HUES48 (cell line): Measurements from ENCODE around the gene FAU.

Source experiments
- H3K27ac ChIP-seq: one replicate; pipeline ENCODE4 v1.7.0; 2013; ENCODE audit warnings: low read depth, low read length, inconsistent platforms
- H3K27me3 ChIP-seq: 2 replicates; pipeline ENCODE4 v1.6.1; 2013; ENCODE audit warnings: mild to moderate bottlenecking, low read length; ENCODE audit not compliant: control insufficient read depth, insufficient read depth
- H3K36me3 ChIP-seq: 2 replicates; pipeline ENCODE4 v1.6.1; 2013; ENCODE audit warnings: low read length; ENCODE audit not compliant: control insufficient read depth, insufficient read depth
- H3K4me1 ChIP-seq: 2 replicates; pipeline ENCODE4 v1.6.1; 2013; ENCODE audit warnings: mild to moderate bottlenecking, low read length; ENCODE audit not compliant: control insufficient read depth, insufficient read depth
- H3K4me3 ChIP-seq: 2 replicates; pipeline ENCODE4 v1.5.1; 2013; ENCODE audit warnings: mild to moderate bottlenecking, low read depth, low read length
- H3K9ac ChIP-seq: 2 replicates; pipeline ENCODE4 v1.6.1; 2013; ENCODE audit warnings: mild to moderate bottlenecking, low read depth, low read length, moderate library complexity
- H3K9me3 ChIP-seq: 2 replicates; pipeline ENCODE4 v1.6.1; 2013; ENCODE audit warnings: low read length; ENCODE audit not compliant: control insufficient read depth, insufficient read depth

FAU gene

DNA sequence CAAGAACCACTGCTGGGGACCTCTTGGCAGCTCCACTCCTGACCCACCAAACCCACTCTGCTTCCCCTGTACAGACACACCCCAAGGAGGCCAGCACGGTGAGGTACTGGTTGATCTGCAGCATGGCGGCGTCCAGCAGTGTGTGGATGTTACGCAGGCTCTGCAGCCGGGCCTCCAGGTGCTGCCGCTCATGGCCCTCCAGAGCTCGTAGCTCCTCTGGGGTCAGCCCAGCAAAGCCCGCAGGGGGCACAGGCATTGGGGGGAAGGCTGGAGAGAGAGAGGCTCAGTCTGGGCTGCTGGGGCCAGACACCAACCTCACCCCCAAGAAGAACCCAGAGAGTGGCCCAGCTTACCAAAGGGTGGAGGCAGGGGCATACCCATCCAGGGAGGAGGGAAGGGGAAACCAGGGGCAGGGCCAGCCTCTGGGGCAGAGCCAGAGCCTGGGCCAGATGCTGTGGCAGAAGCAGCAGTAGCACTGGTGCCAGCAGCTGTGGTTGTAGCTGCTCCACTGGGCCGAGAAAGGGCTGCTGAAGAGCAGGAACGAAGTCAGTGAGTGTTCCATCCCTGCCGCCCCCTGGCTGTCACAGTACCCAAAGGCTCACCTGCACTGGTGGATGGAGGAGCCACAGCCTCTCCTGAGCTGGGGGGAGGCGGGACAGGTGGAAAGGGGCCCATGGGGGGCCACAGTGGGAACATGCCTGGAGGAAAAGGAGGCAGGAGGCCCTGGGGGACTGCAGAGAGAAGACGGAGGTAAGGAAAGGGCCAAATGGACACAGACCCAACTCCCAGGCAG is 7.9 kb upstream of the FAU start:
- peaks cover 5% of the 10 kb centered on the region; the same call in 1 of the 2 replicates for H3K4me1 ChIP-seq
- no peak overlapping the region for H3K4me3 ChIP-seq
- no peak overlapping the region for H3K27ac ChIP-seq
- H3K9me3 ChIP-seq, result no peaks in the 10 kb centered on the region
- H3K27me3 ChIP-seq, result no peaks in the 10 kb centered on the region
- peaks cover 79% of the 10 kb centered on the region for H3K36me3 ChIP-seq
- H3K9ac ChIP-seq, result no peak overlapping the region

- Histone ChIP-seq H3K4me3 (no peak overlapping the region), H3K27me3 (no peaks in the 10 kb centered on the region), H3K36me3 (peaks cover 88% of the 10 kb centered on the region), H3K4me1 (peaks cover 5% of the 10 kb centered on the region; the same call in 1 of the 2 replicates), H3K27ac (no peak overlapping the region), H3K9ac (no peak overlapping the region), H3K9me3 (no peaks in the 10 kb centered on the region)
Measured at GRCh38 chr11:65128182-65129145, 6.5 kb upstream of the FAU start.

GRCh38 chr11:65127473-65128181 is 5.7 kb upstream of the FAU start:
- Histone ChIP-seq H3K9me3 (no peaks in the 10 kb centered on the region), H3K27ac (no peak overlapping the region), H3K4me1 (no peaks in the 10 kb centered on the region), H3K9ac (no peak overlapping the region), H3K27me3 (no peaks in the 10 kb centered on the region), H3K4me3 (no peak overlapping the region), H3K36me3 (peaks cover 83% of the 10 kb centered on the region)

DNA sequence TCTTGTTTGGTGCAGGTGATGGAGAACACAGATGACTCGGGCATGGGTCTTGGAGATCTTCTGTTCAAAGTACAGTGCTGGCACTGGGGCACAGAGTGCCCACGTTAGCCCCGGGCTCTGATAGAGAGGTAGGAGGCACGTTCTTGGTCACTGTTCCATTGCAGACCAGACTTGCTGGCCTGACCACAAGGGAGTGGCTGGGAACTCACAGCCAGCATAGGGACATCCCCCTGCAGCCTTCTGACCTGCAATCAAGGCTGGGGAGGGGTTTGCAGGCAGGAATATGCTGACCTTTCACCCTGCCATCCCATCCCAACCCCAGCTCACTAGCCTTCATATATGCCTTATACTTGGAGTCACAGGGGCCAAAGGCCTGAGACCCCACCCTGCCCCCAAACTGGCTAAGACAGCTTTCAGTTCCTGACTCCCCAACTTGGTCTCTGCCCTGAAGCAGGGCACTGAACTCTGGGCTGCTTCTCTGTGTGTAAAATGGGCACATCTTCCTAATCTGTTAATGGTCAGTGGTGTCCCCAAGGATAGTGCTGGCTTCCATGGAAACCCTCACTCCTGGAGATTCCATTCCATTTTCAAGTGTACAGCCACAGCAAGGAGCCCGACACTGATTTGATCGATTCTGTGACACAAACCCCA is 4.8 kb upstream of the FAU start:
- Histone ChIP-seq H3K36me3 (peaks cover 75% of the 10 kb centered on the region), H3K4me1 (no peaks in the 10 kb centered on the region)

DNA sequence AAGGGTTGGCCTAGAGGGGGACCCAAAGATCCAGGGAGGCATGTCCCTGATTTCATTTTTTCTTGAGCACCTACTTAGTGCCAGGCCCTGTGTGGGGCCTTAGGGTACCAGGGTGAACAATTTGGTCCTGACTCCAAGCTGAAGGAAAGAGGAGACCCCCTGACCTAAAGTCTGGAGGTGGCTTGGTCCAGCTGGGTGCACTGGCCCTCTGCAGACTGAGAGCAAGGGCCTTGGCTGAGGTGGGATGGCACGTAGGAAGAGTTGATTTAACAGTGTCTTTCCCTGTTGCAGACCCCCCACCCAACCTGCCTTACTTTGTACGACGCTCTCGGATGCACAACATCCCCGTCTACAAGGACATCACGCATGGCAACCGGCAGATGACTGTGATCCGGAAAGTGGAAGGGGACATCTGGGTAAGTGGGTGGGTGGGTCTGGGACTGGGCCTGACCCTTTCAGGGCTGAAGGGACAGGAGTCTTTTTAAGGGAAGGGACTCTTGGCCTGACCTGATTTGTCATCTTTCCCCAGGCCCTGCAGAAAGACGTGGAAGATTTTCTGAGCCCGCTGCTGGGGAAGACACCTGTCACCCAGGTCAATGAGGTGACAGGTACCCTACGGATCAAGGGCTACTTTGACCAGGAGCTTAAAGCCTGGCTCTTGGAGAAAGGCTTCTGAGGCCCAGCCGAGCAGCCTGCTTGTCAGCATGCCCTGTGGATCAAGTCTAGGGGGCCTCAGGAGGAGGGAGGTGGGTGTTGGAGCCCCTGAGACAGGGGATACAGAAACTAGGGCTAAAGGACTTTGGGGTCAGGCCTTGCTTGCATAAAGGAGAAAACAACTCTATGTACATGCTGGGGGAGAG is 3.5 kb upstream of the FAU start:
- Histone ChIP-seq H3K4me3 (no peak overlapping the region), H3K9ac (no peak overlapping the region), H3K36me3 (peaks cover 72% of the 10 kb centered on the region), H3K27me3 (no peaks in the 10 kb centered on the region), H3K4me1 (peaks cover 5% of the 10 kb centered on the region), H3K27ac (no peak overlapping the region), H3K9me3 (no peaks in the 10 kb centered on the region)

More for the DNA sequence above, 4.8 kb upstream of the FAU start:
- no peak overlapping the region for H3K9ac ChIP-seq
- H3K9me3 ChIP-seq, result no peaks in the 10 kb centered on the region
- no peak overlapping the region for H3K4me3 ChIP-seq
- H3K27ac ChIP-seq, result no peak overlapping the region
- no peaks in the 10 kb centered on the region for H3K27me3 ChIP-seq

- Histone ChIP-seq H3K9me3 (no peaks in the 10 kb centered on the region), H3K36me3 (peaks cover 72% of the 10 kb centered on the region)
Measured at GRCh38 chr11:65124480-65125196, 2.7 kb upstream of the FAU start.

GRCh38 chr11:65121447-65121864 is 478 bp downstream of the FAU start:
- H3K4me1 ChIP-seq, result peaks cover 6% of the 10 kb centered on the region
- peaks cover 56% of the 10 kb centered on the region for H3K36me3 ChIP-seq
- H3K9ac ChIP-seq, result peak overlapping the region; percentile 94
- H3K27me3 ChIP-seq, result no peaks in the 10 kb centered on the region
- no peaks in the 10 kb centered on the region for H3K9me3 ChIP-seq
- H3K4me3 ChIP-seq, result peak overlapping the region; percentile 84
- H3K27ac ChIP-seq, result peak overlapping the region; percentile 79

More at GRCh38 chr11:65124480-65125196, 2.7 kb upstream of the FAU start:
- no peak overlapping the region for H3K27ac ChIP-seq
- no peak overlapping the region for H3K4me3 ChIP-seq
- no peak overlapping the region for H3K9ac ChIP-seq
- H3K4me1 ChIP-seq, result peaks cover 5% of the 10 kb centered on the region
- H3K27me3 ChIP-seq, result no peaks in the 10 kb centered on the region

GRCh38 chr11:65120831-65121230 is 1.1 kb downstream of the FAU start:
- Histone ChIP-seq H3K27me3 (no peaks in the 10 kb centered on the region), H3K4me1 (peaks cover 12% of the 10 kb centered on the region), H3K36me3 (peaks cover 55% of the 10 kb centered on the region), H3K9me3 (no peaks in the 10 kb centered on the region), H3K27ac (peak overlapping the region; percentile 79), H3K9ac (peak overlapping the region; percentile 94), H3K4me3 (peak overlapping the region; percentile 84)

- H3K27ac ChIP-seq, result no peak overlapping the region
- no peak overlapping the region for H3K9ac ChIP-seq
- H3K36me3 ChIP-seq, result peaks cover 49% of the 10 kb centered on the region
- H3K4me1 ChIP-seq, result peaks cover 12% of the 10 kb centered on the region
- no peaks in the 10 kb centered on the region for H3K9me3 ChIP-seq
- H3K27me3 ChIP-seq, result no peaks in the 10 kb centered on the region
- H3K4me3 ChIP-seq, result no peak overlapping the region
Measured at GRCh38 chr11:65119670-65119995, 2.3 kb downstream of the FAU start.
